MCF 10A (cell line): Measurements from ENCODE around the gene TXNDC11. TPM values are rescaled to one million over a fixed set of nuclear protein-coding genes. Genes with fewer than 3 reads are reported as not detected.

Source experiments
- BruUV-seq: library from RNA; stranded (reverse); fragments of 400-500 nt; replicated peaks from 2 replicates; lab custom pipeline; 2021; lab: Mats Ljungman, UMichigan
- CTCF ChIA-PET: fragments of 300-600 bp; sonication (Branson Sonifier 250); formaldehyde crosslinking; extraction: SDS; loops from one replicate; lab custom pipeline; 2021; ENCODE audit warnings: antibody characterized with exemption, inconsistent platforms; lab: Yijun Ruan, JAX
- POLR2A ChIA-PET: fragments of 300-600, 350-650 bp; sonication (Branson Sonifier 250); formaldehyde crosslinking; extraction: SDS; loops from one replicate; lab custom pipeline; 2020; ENCODE audit warnings: antibody characterized with exemption, inconsistent platforms; lab: Yijun Ruan, JAX
- DNase-seq: peaks from one replicate; pipeline ENCODE4 v3.0.0-alpha.2; 2018; ENCODE audit not compliant: unreplicated experiment
- H3K27ac Mint-ChIP-seq: one replicate; pipeline ENCODE4 v1.8.0; 2022; ENCODE audit warnings: mild to moderate bottlenecking, low read depth, mixed read lengths; ENCODE audit not compliant: unreplicated experiment
- H3K27me3 Mint-ChIP-seq: one replicate; pipeline ENCODE4 v1.8.0; 2022; ENCODE audit warnings: mixed read lengths; ENCODE audit not compliant: insufficient read depth, unreplicated experiment
- H3K36me3 Mint-ChIP-seq: one replicate; pipeline ENCODE4 v1.8.0; 2022; ENCODE audit warnings: mild to moderate bottlenecking, moderate library complexity, mixed read lengths; ENCODE audit not compliant: insufficient read depth, unreplicated experiment
- H3K4me1 Mint-ChIP-seq: one replicate; pipeline ENCODE4 v1.8.0; 2022; ENCODE audit warnings: mixed read lengths; ENCODE audit not compliant: insufficient read depth, unreplicated experiment
- H3K4me3 Mint-ChIP-seq: one replicate; pipeline ENCODE4 v1.8.0; 2022; ENCODE audit warnings: mild to moderate bottlenecking, moderate library complexity, mixed read lengths; ENCODE audit not compliant: unreplicated experiment
- H3K9me3 Mint-ChIP-seq: one replicate; pipeline ENCODE4 v1.8.0; 2022; ENCODE audit warnings: mixed read lengths; ENCODE audit not compliant: unreplicated experiment
- intact Hi-C: fragments of 100-400 bp; cut with micrococcal nuclease; formaldehyde crosslinking; loops from 2 replicates; pipeline ENCODE4 v1.14.1; 2022
- total RNA-seq: library from RNA; stranded (reverse); gene quantifications from 2 replicates; pipeline ENCODE4 v1.2.3, GENCODE V29; 2022
- TF ChIP-seq, protein P1 (sequence below): fragments of 200-600 bp; IDR thresholded peaks from one replicate; pipeline ENCODE4 v1.8.0; 2022; ENCODE audit warnings: antibody characterized with exemption, mild to moderate bottlenecking; ENCODE audit not compliant: unreplicated experiment

The TXNDC11 gene
- total RNA-seq, 1 experiment from 2014 or later, result 38.2 TPM

DNA sequence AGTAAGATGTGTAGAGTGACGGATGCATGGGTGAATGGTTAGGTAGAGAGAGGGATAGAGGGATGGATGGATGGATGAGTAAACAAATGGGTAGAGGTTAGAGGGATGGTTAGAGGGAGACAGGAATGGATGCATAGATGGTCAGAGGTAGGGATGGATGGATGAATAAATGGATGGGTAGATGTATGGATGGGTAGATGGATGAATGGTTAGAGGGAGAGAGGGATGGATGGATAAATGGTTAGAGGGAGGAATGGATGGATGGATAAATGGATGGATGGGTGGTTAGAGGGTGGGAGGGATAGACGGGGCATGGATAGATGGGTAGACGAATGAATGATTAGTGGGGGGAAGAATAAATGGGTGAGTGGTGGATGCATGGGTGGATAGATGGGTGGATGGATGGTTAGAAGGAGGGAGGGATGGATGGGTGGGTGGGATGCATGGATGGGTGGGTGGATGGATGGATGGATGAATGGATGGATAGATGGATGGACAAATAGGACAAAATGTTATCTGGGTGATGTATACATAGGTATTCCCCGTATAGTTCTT, 103.6 kb downstream of the TXNDC11 start:
- H3K36me3 Mint-ChIP-seq, result peaks cover 5% of the 10 kb centered on the region
- intact Hi-C loops, result no loop called here
- no peaks in the 10 kb centered on the region for H3K9me3 Mint-ChIP-seq
- no TSS peak for BruUV-seq
- peak overlapping the region; percentile 89 for H3K27ac Mint-ChIP-seq
- H3K4me3 Mint-ChIP-seq, result no peak overlapping the region
- ChIA-PET CTCF (interaction anchor here (0.6 to 5.2 kb wide), 10 partner anchors 21 to 241 kb away, joined by 3 to 123 read pairs (median 6); no protein-coding TSS in a partner anchor), POLR2A (interaction anchor here (0.6 to 3.4 kb wide), 8 partner anchors 10 to 105 kb away, joined by 3 to 76 read pairs (median 18); partner anchors contain the start of gene LITAF)
- H3K4me1 Mint-ChIP-seq, result peaks cover 23% of the 10 kb centered on the region
- no peak for DNase-seq
- TF ChIP-seq, protein P1, sequence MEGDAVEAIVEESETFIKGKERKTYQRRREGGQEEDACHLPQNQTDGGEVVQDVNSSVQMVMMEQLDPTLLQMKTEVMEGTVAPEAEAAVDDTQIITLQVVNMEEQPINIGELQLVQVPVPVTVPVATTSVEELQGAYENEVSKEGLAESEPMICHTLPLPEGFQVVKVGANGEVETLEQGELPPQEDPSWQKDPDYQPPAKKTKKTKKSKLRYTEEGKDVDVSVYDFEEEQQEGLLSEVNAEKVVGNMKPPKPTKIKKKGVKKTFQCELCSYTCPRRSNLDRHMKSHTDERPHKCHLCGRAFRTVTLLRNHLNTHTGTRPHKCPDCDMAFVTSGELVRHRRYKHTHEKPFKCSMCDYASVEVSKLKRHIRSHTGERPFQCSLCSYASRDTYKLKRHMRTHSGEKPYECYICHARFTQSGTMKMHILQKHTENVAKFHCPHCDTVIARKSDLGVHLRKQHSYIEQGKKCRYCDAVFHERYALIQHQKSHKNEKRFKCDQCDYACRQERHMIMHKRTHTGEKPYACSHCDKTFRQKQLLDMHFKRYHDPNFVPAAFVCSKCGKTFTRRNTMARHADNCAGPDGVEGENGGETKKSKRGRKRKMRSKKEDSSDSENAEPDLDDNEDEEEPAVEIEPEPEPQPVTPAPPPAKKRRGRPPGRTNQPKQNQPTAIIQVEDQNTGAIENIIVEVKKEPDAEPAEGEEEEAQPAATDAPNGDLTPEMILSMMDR, result no peak
- H3K27me3 Mint-ChIP-seq, result no peaks in the 10 kb centered on the region

DNA sequence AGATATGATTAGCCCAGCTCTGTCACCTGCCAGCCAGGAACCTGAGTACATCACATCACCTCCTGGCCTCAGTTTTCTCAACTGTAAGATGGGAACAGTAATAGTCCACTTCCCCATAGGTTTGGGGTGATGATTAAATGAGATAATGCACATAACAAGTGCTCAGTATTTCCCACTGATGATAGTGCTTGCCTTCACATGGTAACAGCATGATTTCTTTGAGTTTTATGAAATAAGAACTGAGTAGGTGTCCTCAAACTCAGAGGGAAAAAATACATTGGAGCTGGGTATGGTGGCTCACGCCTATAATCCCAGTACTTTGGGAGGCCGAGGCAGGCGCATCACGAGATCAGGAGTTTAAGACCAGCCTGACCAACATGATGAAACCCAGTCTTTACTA, 104.5 kb downstream of the TXNDC11 start:
- Mint-ChIP-seq H3K27me3 (no peaks in the 10 kb centered on the region), H3K27ac (no peak overlapping the region), H3K4me3 (no peak overlapping the region), H3K9me3 (no peaks in the 10 kb centered on the region), H3K36me3 (peaks cover 5% of the 10 kb centered on the region), H3K4me1 (peaks cover 23% of the 10 kb centered on the region)
- no TSS peak for BruUV-seq
- POLR2A ChIA-PET, result interaction anchor here (0.6 kb wide), 2 partner anchors 76 to 1166 kb away, joined by 3 read pairs; partner anchors contain the start of gene CPPED1
- DNase-seq, result no peak
- TF ChIP-seq, protein P1, result no peak
- intact Hi-C loops, result no loop called here
- CTCF ChIA-PET, result interaction anchor here (0.7 to 1.9 kb wide), 6 partner anchors 10 to 232 kb away, joined by 3 to 5 read pairs (median 4); no protein-coding TSS in a partner anchor

DNA sequence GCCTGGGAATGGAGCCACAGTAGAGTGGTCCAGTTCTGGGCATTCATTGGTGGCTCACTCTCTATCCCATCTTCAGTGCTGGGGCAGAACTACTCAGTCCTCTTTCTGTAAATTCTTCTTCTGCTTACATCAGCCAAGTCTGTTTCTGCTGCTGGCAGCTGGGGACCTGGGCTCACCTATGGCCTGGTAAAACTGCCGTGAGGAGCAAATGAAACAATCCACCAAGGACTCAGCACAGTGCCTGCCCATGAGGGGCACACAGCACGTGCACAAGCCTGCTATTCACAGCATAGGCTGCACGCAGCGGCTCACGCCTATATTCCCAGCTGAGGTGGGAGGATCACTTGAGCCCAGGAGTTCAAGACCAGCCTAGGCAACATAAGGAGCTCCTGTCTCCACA, 105.3 kb downstream of the TXNDC11 start:
- Mint-ChIP-seq H3K9me3 (no peaks in the 10 kb centered on the region), H3K27me3 (no peaks in the 10 kb centered on the region), H3K4me1 (peaks cover 23% of the 10 kb centered on the region), H3K36me3 (peaks cover 5% of the 10 kb centered on the region), H3K27ac (no peak overlapping the region), H3K4me3 (no peak overlapping the region)
- DNase-seq, result no peak
- intact Hi-C loops, result no loop called here
- POLR2A ChIA-PET, result interaction anchor here (0.6 to 1.6 kb wide), 3 partner anchors 10 to 52 kb away, joined by 3 to 15 read pairs (median 4); no protein-coding TSS in a partner anchor
- no TSS peak for BruUV-seq
- CTCF ChIA-PET, result interaction anchor here (0.7 to 1.9 kb wide), 5 partner anchors 9 to 231 kb away, joined by 3 to 5 read pairs (median 4); no protein-coding TSS in a partner anchor
- TF ChIP-seq, protein P1, result no peak

DNA sequence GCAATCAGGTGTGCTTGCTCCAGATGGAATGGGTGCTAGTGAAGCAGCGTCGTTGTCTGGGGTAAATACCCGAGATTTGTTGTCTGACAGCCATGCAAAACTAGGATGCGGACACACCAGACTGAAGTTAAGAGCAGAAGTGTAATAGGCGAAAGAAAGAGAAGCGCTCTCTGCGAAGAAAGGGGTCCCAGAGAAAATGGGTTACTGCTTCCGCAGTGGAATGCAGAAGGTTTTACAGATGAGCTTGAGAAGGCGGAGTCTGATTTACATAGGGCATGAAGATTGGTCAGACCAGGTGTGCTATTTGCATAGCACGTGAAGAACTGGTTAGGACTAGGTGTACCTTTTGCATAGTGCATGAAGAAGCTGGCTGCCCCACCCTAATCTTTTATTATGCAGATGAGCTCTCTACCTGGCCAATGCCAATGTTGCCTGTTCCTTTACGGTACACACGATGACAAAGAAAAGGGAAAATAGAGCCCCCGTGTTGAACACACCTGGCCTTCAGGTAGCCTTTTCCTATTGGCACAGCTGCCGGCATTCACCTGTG, 106.4 kb downstream of the TXNDC11 start:
- TF ChIP-seq, protein P1, result no peak
- H3K4me1 Mint-ChIP-seq, result peaks cover 21% of the 10 kb centered on the region
- intact Hi-C loops, result no loop called here
- ChIA-PET POLR2A (interaction anchor here (0.7 to 1.6 kb wide), 9 partner anchors 9 to 229 kb away, joined by 3 to 15 read pairs (median 3); no protein-coding TSS in a partner anchor), CTCF (interaction anchor here (0.6 to 1.2 kb wide), 11 partner anchors 23 to 603 kb away, joined by 3 to 6 read pairs (median 4); no protein-coding TSS in a partner anchor)
- peaks cover 5% of the 10 kb centered on the region for H3K36me3 Mint-ChIP-seq
- no peak overlapping the region for H3K27ac Mint-ChIP-seq
- H3K4me3 Mint-ChIP-seq, result no peak overlapping the region
- H3K27me3 Mint-ChIP-seq, result no peaks in the 10 kb centered on the region
- no peaks in the 10 kb centered on the region for H3K9me3 Mint-ChIP-seq
- DNase-seq, result peak; percentile 75
- BruUV-seq, result no TSS peak
